ENCODE measurements around the gene GPR158.

Gene GPR158

DNA sequence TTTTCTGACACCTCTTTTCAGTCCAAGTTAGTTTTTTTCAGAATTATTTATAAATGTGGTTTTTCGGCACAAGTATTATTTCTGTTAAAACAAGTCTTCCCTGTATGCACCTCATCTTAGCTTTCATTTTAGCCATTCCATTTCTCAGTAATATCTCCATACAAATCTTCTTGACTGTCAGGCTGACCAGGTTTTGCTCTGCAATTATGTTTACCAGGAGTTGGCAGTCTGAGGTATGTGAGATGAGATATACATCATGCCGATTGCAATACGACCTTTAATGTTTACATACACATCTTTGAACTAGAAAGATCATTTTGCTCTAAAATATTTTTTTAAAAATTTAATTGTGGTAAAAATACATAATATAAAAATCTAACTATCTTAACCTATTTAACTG lies 209.8 kb downstream of the GPR158 start:
- TF ChIP-seq NFIC (IDR thresholded peaks at IDR 0.05) = no peak
- TF ChIP-seq, protein P1, sequence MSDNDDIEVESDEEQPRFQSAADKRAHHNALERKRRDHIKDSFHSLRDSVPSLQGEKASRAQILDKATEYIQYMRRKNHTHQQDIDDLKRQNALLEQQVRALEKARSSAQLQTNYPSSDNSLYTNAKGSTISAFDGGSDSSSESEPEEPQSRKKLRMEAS (IDR thresholded peaks at IDR 0.05) = no peak
- no peak for TF ChIP-seq FOXM1 (IDR thresholded peaks at IDR 0.05; ENCODE audit: borderline replicate concordance, low read depth)
- no peak for TF ChIP-seq TAF1 (IDR thresholded peaks at IDR 0.05; ENCODE audit: low read depth)
- TF ChIP-seq, protein P2, sequence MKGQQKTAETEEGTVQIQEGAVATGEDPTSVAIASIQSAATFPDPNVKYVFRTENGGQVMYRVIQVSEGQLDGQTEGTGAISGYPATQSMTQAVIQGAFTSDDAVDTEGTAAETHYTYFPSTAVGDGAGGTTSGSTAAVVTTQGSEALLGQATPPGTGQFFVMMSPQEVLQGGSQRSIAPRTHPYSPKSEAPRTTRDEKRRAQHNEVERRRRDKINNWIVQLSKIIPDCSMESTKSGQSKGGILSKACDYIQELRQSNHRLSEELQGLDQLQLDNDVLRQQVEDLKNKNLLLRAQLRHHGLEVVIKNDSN (IDR thresholded peaks at IDR 0.05) = no peak
- no peak for TF ChIP-seq CREB1 (IDR thresholded peaks at IDR 0.05; ENCODE audit: low read depth)
- TF ChIP-seq EP300 (IDR thresholded peaks at IDR 0.05; ENCODE audit: borderline replicate concordance) = no peak
- TF ChIP-seq TEAD4 (IDR thresholded peaks at IDR 0.05) = no peak
- TF ChIP-seq EGR1 (IDR thresholded peaks at IDR 0.05) = no peak
- no peak for TF ChIP-seq ZBTB7A (IDR thresholded peaks at IDR 0.05; ENCODE audit: low read depth)
- no peak for TF ChIP-seq YY1 (IDR thresholded peaks at IDR 0.05; ENCODE audit: low read depth)
- no peak for TF ChIP-seq RAD21 (IDR thresholded peaks at IDR 0.05; ENCODE audit: low read depth)
- no peak for TF ChIP-seq CEBPB (IDR thresholded peaks at IDR 0.05)
- no peak for TF ChIP-seq TCF12 (IDR thresholded peaks at IDR 0.05; ENCODE audit: low read depth)
- TF ChIP-seq, protein P3, sequence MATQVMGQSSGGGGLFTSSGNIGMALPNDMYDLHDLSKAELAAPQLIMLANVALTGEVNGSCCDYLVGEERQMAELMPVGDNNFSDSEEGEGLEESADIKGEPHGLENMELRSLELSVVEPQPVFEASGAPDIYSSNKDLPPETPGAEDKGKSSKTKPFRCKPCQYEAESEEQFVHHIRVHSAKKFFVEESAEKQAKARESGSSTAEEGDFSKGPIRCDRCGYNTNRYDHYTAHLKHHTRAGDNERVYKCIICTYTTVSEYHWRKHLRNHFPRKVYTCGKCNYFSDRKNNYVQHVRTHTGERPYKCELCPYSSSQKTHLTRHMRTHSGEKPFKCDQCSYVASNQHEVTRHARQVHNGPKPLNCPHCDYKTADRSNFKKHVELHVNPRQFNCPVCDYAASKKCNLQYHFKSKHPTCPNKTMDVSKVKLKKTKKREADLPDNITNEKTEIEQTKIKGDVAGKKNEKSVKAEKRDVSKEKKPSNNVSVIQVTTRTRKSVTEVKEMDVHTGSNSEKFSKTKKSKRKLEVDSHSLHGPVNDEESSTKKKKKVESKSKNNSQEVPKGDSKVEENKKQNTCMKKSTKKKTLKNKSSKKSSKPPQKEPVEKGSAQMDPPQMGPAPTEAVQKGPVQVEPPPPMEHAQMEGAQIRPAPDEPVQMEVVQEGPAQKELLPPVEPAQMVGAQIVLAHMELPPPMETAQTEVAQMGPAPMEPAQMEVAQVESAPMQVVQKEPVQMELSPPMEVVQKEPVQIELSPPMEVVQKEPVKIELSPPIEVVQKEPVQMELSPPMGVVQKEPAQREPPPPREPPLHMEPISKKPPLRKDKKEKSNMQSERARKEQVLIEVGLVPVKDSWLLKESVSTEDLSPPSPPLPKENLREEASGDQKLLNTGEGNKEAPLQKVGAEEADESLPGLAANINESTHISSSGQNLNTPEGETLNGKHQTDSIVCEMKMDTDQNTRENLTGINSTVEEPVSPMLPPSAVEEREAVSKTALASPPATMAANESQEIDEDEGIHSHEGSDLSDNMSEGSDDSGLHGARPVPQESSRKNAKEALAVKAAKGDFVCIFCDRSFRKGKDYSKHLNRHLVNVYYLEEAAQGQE (IDR thresholded peaks at IDR 0.05; ENCODE audit: low read depth) = no peak

DNA sequence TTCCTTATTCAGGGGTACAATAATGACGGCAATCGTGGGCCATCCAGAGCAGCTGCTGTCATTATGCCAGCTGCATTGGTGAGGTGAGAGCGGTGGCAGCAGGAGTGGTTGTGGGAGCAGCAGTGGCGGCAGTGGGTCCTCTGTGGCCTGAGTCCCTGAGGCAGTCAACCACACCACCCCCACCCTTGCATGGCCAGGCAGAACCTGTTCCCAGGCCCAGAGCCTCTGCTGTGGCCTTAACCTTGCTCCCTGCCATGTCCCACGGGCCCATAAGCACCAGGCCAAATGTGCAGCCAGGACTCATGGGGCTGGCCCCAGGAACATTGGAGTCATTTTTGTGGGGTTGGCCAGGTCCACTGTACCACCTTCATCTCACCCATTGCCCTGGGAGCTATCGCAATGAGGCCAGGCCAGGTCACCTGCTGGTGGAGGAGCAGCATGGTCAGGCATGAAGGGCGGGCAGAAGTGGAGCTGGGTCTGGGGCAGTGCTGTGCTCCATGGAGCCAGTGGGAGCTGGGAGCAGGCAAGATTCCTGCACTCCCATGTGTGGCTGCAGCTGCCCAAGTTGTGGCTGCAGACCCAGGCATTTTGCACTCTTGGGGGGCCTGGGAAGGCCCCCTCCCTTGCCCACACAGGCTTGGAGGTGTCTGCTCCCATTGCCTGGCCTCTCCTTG lies 213.5 kb downstream of the GPR158 start:
- TF ChIP-seq TEAD4 (IDR thresholded peaks at IDR 0.05) (no peak), EP300 (IDR thresholded peaks at IDR 0.05; ENCODE audit: borderline replicate concordance) (no peak), EGR1 (IDR thresholded peaks at IDR 0.05) (no peak), RAD21 (IDR thresholded peaks at IDR 0.05; ENCODE audit: low read depth) (no peak)
- TF ChIP-seq, protein P2 (IDR thresholded peaks at IDR 0.05) = no peak
- TF ChIP-seq, protein P1 (IDR thresholded peaks at IDR 0.05) = no peak

DNA sequence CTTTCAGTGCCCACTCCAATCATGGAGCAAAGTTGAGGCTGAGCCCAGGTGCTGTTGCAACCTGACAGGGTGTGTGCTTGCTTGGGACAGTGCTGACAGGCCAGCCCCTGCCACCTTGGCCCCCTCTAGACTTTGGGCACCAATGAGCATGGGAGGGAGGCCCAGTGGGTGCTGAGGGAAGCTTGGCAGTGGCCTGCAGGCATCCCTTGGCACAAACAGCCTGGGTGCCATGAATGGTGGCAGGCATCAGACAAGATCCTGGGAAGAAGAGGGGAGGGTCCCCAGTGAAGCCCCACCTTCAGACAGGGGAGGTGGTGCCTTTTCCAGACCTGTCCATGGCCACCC lies 214.0 kb downstream of the GPR158 start:
- TF ChIP-seq, protein P1 (IDR thresholded peaks at IDR 0.05) = no peak
- TF ChIP-seq EGR1 (IDR thresholded peaks at IDR 0.05) = no peak
- no peak for TF ChIP-seq TEAD4 (IDR thresholded peaks at IDR 0.05)
- no peak for TF ChIP-seq TAF1 (IDR thresholded peaks at IDR 0.05; ENCODE audit: low read depth)
- no peak for TF ChIP-seq CEBPB (IDR thresholded peaks at IDR 0.05)
- no peak for TF ChIP-seq RAD21 (IDR thresholded peaks at IDR 0.05; ENCODE audit: low read depth)
- TF ChIP-seq EP300 (IDR thresholded peaks at IDR 0.05; ENCODE audit: borderline replicate concordance) = no peak
- TF ChIP-seq, protein P3 (IDR thresholded peaks at IDR 0.05; ENCODE audit: low read depth) = no peak
- no peak for TF ChIP-seq FOXM1 (IDR thresholded peaks at IDR 0.05; ENCODE audit: borderline replicate concordance, low read depth)
- no peak for TF ChIP-seq ZBTB7A (IDR thresholded peaks at IDR 0.05; ENCODE audit: low read depth)
- no peak for TF ChIP-seq NFIC (IDR thresholded peaks at IDR 0.05)
- TF ChIP-seq YY1 (IDR thresholded peaks at IDR 0.05; ENCODE audit: low read depth) = no peak
- TF ChIP-seq CREB1 (IDR thresholded peaks at IDR 0.05; ENCODE audit: low read depth) = no peak
- no peak for TF ChIP-seq TCF12 (IDR thresholded peaks at IDR 0.05; ENCODE audit: low read depth)
- TF ChIP-seq, protein P2 (IDR thresholded peaks at IDR 0.05) = no peak

DNA sequence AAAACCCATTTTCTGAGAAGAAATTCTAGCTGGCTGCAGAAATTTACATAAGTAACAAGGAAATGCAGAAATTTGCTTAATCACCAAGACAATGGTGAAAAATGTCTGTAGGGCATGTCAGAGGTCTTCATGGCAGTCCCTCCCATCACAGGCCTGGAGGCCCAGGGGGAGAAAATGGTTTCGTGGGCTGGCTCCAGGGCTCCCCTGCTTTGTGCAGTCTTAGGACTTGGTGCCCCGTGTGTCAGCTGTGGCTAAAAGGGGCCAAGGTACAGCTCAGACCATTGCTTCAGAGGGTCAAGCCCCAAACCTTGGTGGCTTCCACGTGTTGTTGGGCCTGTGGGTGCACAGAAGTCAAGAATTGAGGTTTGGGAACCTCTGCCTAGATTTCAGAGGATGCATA lies 215.9 kb downstream of the GPR158 start:
- TF ChIP-seq NFIC (IDR thresholded peaks at IDR 0.05) = no peak
- no peak for TF ChIP-seq FOXM1 (IDR thresholded peaks at IDR 0.05; ENCODE audit: borderline replicate concordance, low read depth)
- no peak for TF ChIP-seq TAF1 (IDR thresholded peaks at IDR 0.05; ENCODE audit: low read depth)
- no peak for TF ChIP-seq EP300 (IDR thresholded peaks at IDR 0.05; ENCODE audit: borderline replicate concordance)
- TF ChIP-seq, protein P2 (IDR thresholded peaks at IDR 0.05) = no peak
- no peak for TF ChIP-seq ZBTB7A (IDR thresholded peaks at IDR 0.05; ENCODE audit: low read depth)

DNA sequence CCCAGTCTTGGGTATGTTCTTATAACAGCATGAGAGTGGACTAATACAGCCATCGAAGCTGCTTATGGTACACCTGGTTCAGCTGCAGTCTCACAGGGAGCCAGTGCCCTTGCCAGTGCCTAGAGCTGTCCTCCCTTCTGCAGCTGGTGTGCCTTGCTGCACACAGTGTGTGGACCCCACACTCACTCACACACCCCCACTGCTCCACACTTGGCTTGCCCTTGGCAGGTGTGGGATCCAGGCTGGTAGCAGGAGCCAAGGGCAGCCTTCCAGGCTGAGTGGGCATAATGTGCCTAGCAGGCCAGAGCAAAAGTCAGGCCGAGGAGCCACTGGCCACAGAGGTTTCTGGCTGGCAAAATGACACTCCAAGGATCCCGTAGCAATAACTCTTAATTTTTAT lies 217.3 kb downstream of the GPR158 start:
- TF ChIP-seq TCF12 (IDR thresholded peaks at IDR 0.05; ENCODE audit: low read depth) (no peak), CEBPB (IDR thresholded peaks at IDR 0.05) (no peak), NFIC (IDR thresholded peaks at IDR 0.05) (no peak), TAF1 (IDR thresholded peaks at IDR 0.05; ENCODE audit: low read depth) (no peak), FOXM1 (IDR thresholded peaks at IDR 0.05; ENCODE audit: borderline replicate concordance, low read depth) (no peak), RAD21 (IDR thresholded peaks at IDR 0.05; ENCODE audit: low read depth) (no peak), CREB1 (IDR thresholded peaks at IDR 0.05; ENCODE audit: low read depth) (no peak), YY1 (IDR thresholded peaks at IDR 0.05; ENCODE audit: low read depth) (no peak), EP300 (IDR thresholded peaks at IDR 0.05; ENCODE audit: borderline replicate concordance) (no peak), TEAD4 (IDR thresholded peaks at IDR 0.05) (no peak), EGR1 (IDR thresholded peaks at IDR 0.05) (no peak), ZBTB7A (IDR thresholded peaks at IDR 0.05; ENCODE audit: low read depth) (no peak)
- TF ChIP-seq, protein P1 (IDR thresholded peaks at IDR 0.05) = no peak
